ENCODE measurements around the gene FLG.
"Not testable (repeated sequence)": the region's sequence is repeated elsewhere in the genome, so short reads cannot be mapped to it uniquely, and the experiment has no call there.

The FLG gene

DNA sequence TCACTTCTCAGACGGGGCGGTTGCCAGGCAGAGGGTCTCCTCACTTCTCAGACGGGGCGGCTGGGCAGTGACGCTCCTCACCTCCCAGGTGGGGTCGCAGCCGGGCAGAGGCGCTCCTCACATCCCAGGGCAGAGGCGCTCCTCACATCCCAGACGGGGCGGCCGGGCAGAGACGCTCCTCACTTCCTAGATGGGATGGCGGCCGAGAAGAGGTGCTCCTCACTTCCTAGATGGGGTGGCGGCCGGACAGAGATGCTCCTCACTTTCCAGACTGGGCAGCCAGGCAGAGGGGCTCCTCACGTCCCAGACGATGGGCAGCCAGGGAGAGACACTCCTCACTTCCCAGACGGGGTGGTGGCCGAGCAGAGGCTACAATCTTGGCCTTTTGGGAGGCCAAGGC lies 68.6 kb downstream of the FLG start:
- not testable (repeated sequence) for DNase-seq (ENCODE audit: low read depth)
